H9 (cell line): Measurements from ENCODE around the gene MTG2. TPM values are rescaled to one million over a fixed set of nuclear protein-coding genes. Genes with fewer than 3 reads are reported as not detected.

ENCODE experiments used
- DNase-seq: peaks from one replicate; pipeline ENCODE4 v3.0.0-alpha.2; 2017
- H2AFZ ChIP-seq: one replicate; pipeline ENCODE4 v1.6.1; 2013; ENCODE audit warnings: mild to moderate bottlenecking, low read length, control low read depth, moderate library complexity
- H2AK5ac ChIP-seq: 2 replicates; pipeline ENCODE4 v1.6.1; 2013; ENCODE audit warnings: low read length, control low read depth, mixed read lengths; ENCODE audit not compliant: insufficient read length
- H2BK120ac ChIP-seq: one replicate; pipeline ENCODE4 v1.6.1; 2013; ENCODE audit warnings: low read depth, mild to moderate bottlenecking, low read length, control low read depth, inconsistent platforms; ENCODE audit not compliant: poor library complexity, severe bottlenecking
- H2BK12ac ChIP-seq: 2 replicates; pipeline ENCODE4 v1.6.1; 2013; ENCODE audit warnings: low read length, control low read depth, mixed read lengths, low read depth; ENCODE audit not compliant: insufficient read length
- H2BK15ac ChIP-seq: 2 replicates; pipeline ENCODE4 v1.6.1; 2013; ENCODE audit warnings: low read depth, low read length, control low read depth
- H2BK20ac ChIP-seq: one replicate; pipeline ENCODE4 v1.6.1; 2013; ENCODE audit warnings: low read depth, mild to moderate bottlenecking, low read length, control low read depth, inconsistent platforms; ENCODE audit not compliant: poor library complexity, severe bottlenecking
- H2BK5ac ChIP-seq: 2 replicates; pipeline ENCODE4 v1.6.1; 2013; ENCODE audit warnings: low read length, control low read depth, mixed read lengths; ENCODE audit not compliant: insufficient read length
- H3K14ac ChIP-seq: 2 replicates; pipeline ENCODE4 v1.6.1; 2013; ENCODE audit warnings: low read length, control low read depth; ENCODE audit not compliant: insufficient read depth
- H3K18ac ChIP-seq: 2 replicates; pipeline ENCODE4 v1.6.1; 2013; ENCODE audit warnings: low read depth, mild to moderate bottlenecking, mixed read lengths, low read length, control low read depth; ENCODE audit not compliant: insufficient read length
- H3K23ac ChIP-seq: 2 replicates; pipeline ENCODE4 v1.6.1; 2013; ENCODE audit warnings: low read length, control low read depth, mixed read lengths, low read depth; ENCODE audit not compliant: insufficient read length
- H3K23me2 ChIP-seq: 2 replicates; pipeline ENCODE4 v1.6.1; 2013; ENCODE audit warnings: low read depth, mild to moderate bottlenecking, mixed read lengths, low read length, control low read depth; ENCODE audit not compliant: insufficient read length, poor library complexity, severe bottlenecking
- H3K27ac ChIP-seq: 2 replicates; pipeline ENCODE4 v1.5.1; 2013; ENCODE audit warnings: low read length, control low read depth, mixed read lengths, low read depth; ENCODE audit not compliant: insufficient read length
- H3K27me3 ChIP-seq: 2 replicates; pipeline ENCODE4 v1.6.1; 2013; ENCODE audit warnings: low read length, control low read depth, inconsistent platforms; ENCODE audit not compliant: insufficient read depth
- H3K4ac ChIP-seq: 2 replicates; pipeline ENCODE4 v1.6.1; 2013; ENCODE audit warnings: low read depth, mild to moderate bottlenecking, control low read depth, inconsistent platforms, low read length, moderate library complexity
- H3K4me1 ChIP-seq: 2 replicates; pipeline ENCODE4 v1.6.1; 2013; ENCODE audit warnings: low read length, control low read depth, inconsistent platforms; ENCODE audit not compliant: insufficient read depth
- H3K4me2 ChIP-seq: 2 replicates; pipeline ENCODE4 v1.6.1; 2013; ENCODE audit warnings: low read length, control low read depth, mixed read lengths; ENCODE audit not compliant: insufficient read length, insufficient read depth
- H3K56ac ChIP-seq: 2 replicates; pipeline ENCODE4 v1.6.1; 2013; ENCODE audit warnings: low read depth, mild to moderate bottlenecking, mixed read lengths, low read length, control low read depth; ENCODE audit not compliant: insufficient read length
- H3K79me1 ChIP-seq: 2 replicates; pipeline ENCODE4 v1.6.1; 2013; ENCODE audit warnings: low read depth, mild to moderate bottlenecking, moderate library complexity, low read length, control low read depth, inconsistent platforms; ENCODE audit not compliant: insufficient read depth, poor library complexity, severe bottlenecking
- H3K79me2 ChIP-seq: 2 replicates; pipeline ENCODE4 v1.6.1; 2013; ENCODE audit warnings: low read length, control low read depth, inconsistent platforms; ENCODE audit not compliant: insufficient read depth
- H3K9ac ChIP-seq: 2 replicates; pipeline ENCODE4 v1.6.1; 2013; ENCODE audit warnings: low read length, control low read depth, mixed read lengths; ENCODE audit not compliant: insufficient read length; ENCODE audit errors: extremely low read depth
- H3K9me3 ChIP-seq: one replicate; pipeline ENCODE4 v1.6.1; 2013; ENCODE audit warnings: low read depth, low read length, inconsistent platforms; ENCODE audit not compliant: control insufficient read depth
- H3T11ph ChIP-seq: one replicate; pipeline ENCODE4 v1.6.1; 2013; ENCODE audit warnings: mild to moderate bottlenecking, low read length, control low read depth, inconsistent platforms
- H4K20me1 ChIP-seq: one replicate; pipeline ENCODE4 v1.6.1; 2013; ENCODE audit not compliant: control insufficient read depth, insufficient read length, insufficient read depth
- H4K5ac ChIP-seq: 2 replicates; pipeline ENCODE4 v1.6.1; 2013; ENCODE audit warnings: low read depth, mild to moderate bottlenecking, mixed read lengths, low read length, control low read depth; ENCODE audit not compliant: insufficient read length
- H4K8ac ChIP-seq: replicated peaks from 2 replicates; pipeline ENCODE4 v1.6.1; 2013; ENCODE audit warnings: low read length, control low read depth, mixed read lengths, low read depth; ENCODE audit not compliant: insufficient read length
- H4K91ac ChIP-seq: 2 replicates; pipeline ENCODE4 v1.6.1; 2013; ENCODE audit warnings: low read depth, mild to moderate bottlenecking, moderate library complexity, mixed read lengths, low read length, control low read depth; ENCODE audit not compliant: insufficient read length
- H3K27ac Mint-ChIP-seq, 3 experiments: 2 replicates in 2 of 3; 3 replicates in 1 of 3; pipeline ENCODE4 v1.8.0; 2020 to 2021; ENCODE audit warnings: mixed read lengths in 3 of 3, mild to moderate bottlenecking in 1 of 3, moderate library complexity in 1 of 3
- H3K27me3 Mint-ChIP-seq: 2 replicates; pipeline ENCODE4 v1.8.0; 2021; ENCODE audit warnings: low read depth, mild to moderate bottlenecking, moderate library complexity, mixed read lengths
- H3K36me3 Mint-ChIP-seq, 3 experiments: 2 replicates in 2 of 3; 3 replicates in 1 of 3; pipeline ENCODE4 v1.8.0; 2020 to 2021; ENCODE audit warnings: low read depth in 3 of 3, mixed read lengths in 3 of 3; ENCODE audit not compliant: insufficient read depth in 1 of 3
- H3K4me1 Mint-ChIP-seq, 2 experiments: 2 replicates each; pipeline ENCODE4 v1.8.0; 2020; ENCODE audit warnings: mixed read lengths in 2 of 2
- H3K4me3 Mint-ChIP-seq, 2 experiments: 2 replicates in 1 of 2; 3 replicates in 1 of 2; pipeline ENCODE4 v1.8.0; 2020 to 2021; ENCODE audit warnings: mild to moderate bottlenecking in 2 of 2, mixed read lengths in 2 of 2, moderate library complexity in 1 of 2
- H3K9me3 Mint-ChIP-seq, 2 experiments: 2 replicates in 1 of 2; 3 replicates in 1 of 2; pipeline ENCODE4 v1.8.0; 2020; ENCODE audit warnings: mild to moderate bottlenecking in 2 of 2, mixed read lengths in 2 of 2, moderate library complexity in 1 of 2
- WGBS: extraction: QIAGEN DNeasy Blood & Tissue Kit; methylation state at CpG from one replicate; pipeline ENCODE4 v1.1.7; 2013; ENCODE audit warnings: missing lambda C conversion rate, low lambda C conversion rate, mixed read lengths; ENCODE audit not compliant: insufficient read length; ENCODE audit errors: extremely low coverage; 5-methylcytosine and 5-hydroxymethylcytosine counted together
- total RNA-seq: library from RNA; stranded (reverse); gene quantifications from 2 replicates; pipeline ENCODE4 v1.2.1, GENCODE V29; 2021
- TF ChIP-seq, protein P1 (sequence below): fragments of 200-600 bp; sonication (generic); conservative IDR thresholded peaks from 3 replicates; pipeline ENCODE4 v1.8.0; 2021; ENCODE audit warnings: antibody characterized with exemption, mild to moderate bottlenecking

The MTG2 gene
- total RNA-seq, 1 experiment from 2014 or later = 25.1 TPM

DNA sequence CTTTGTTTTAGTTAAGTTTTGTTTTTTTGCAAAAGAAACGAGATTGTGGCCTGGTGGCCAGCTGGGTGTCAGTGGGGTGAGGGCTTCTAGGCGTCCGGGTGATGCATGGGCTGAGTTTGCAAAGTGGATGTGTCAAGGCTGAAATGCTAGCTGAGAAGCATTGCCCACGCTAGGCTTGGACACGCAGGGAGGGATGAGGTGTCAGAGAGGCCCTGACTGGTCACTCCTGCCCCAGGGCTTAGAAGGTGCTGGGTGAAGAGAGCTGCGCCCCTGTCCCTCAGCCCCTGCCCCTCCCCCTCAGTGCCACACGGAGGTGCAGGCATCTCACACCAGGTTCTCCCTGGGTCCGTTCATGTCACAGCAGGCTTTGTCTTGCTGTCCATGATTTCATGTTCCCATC is 63.6 kb downstream of the MTG2 start:
- no peak overlapping the region for H4K91ac ChIP-seq
- no peak overlapping the region for H3K14ac ChIP-seq
- H4K8ac ChIP-seq = no peak overlapping the region
- no peak overlapping the region for H3K23ac ChIP-seq
- peaks cover 8% of the 10 kb centered on the region for H3K79me1 ChIP-seq
- no peaks in the 10 kb centered on the region; the same call in 1 of the 2 replicates for H3K4me1 ChIP-seq
- peaks cover 0 to 10% (median 7%) of the 10 kb centered on the region in 3 experiments; a peak in 4 of 7 replicates for H3K36me3 Mint-ChIP-seq
- H3K4me1 Mint-ChIP-seq = peaks cover 20 to 23% of the 10 kb centered on the region in 2 experiments
- no peak overlapping the region for H3K9ac ChIP-seq
- no peak overlapping the region for H3T11ph ChIP-seq
- peaks cover 10% of the 10 kb centered on the region; the same call in 1 of the 2 replicates for H3K79me2 ChIP-seq
- no peak overlapping the region for H2AFZ ChIP-seq
- no peak overlapping the region for H2BK12ac ChIP-seq
- H3K4ac ChIP-seq = no peak overlapping the region
- no peaks in the 10 kb centered on the region for H3K9me3 ChIP-seq
- no peak overlapping the region for H3K4me2 ChIP-seq
- H2BK15ac ChIP-seq = no peak overlapping the region
- H3K23me2 ChIP-seq = no peaks in the 10 kb centered on the region
- no peaks in the 10 kb centered on the region for H3K27me3 ChIP-seq
- H3K18ac ChIP-seq = no peak overlapping the region
- H3K27me3 Mint-ChIP-seq = no peaks in the 10 kb centered on the region
- no peak overlapping the region for H3K27ac Mint-ChIP-seq
- no peak overlapping the region for H4K5ac ChIP-seq
- no peak overlapping the region for H2BK120ac ChIP-seq
- no peak overlapping the region for H2BK20ac ChIP-seq
- TF ChIP-seq, protein P1, sequence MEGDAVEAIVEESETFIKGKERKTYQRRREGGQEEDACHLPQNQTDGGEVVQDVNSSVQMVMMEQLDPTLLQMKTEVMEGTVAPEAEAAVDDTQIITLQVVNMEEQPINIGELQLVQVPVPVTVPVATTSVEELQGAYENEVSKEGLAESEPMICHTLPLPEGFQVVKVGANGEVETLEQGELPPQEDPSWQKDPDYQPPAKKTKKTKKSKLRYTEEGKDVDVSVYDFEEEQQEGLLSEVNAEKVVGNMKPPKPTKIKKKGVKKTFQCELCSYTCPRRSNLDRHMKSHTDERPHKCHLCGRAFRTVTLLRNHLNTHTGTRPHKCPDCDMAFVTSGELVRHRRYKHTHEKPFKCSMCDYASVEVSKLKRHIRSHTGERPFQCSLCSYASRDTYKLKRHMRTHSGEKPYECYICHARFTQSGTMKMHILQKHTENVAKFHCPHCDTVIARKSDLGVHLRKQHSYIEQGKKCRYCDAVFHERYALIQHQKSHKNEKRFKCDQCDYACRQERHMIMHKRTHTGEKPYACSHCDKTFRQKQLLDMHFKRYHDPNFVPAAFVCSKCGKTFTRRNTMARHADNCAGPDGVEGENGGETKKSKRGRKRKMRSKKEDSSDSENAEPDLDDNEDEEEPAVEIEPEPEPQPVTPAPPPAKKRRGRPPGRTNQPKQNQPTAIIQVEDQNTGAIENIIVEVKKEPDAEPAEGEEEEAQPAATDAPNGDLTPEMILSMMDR = no peak
- H2BK5ac ChIP-seq = no peak overlapping the region
- WGBS = no CpG with 5 or more reads among the region's 8 CpGs
- H2AK5ac ChIP-seq = no peak overlapping the region
- no peaks in the 10 kb centered on the region; a peak in 1 of 5 replicates for H3K9me3 Mint-ChIP-seq
- H3K4me3 Mint-ChIP-seq = 0 out of 5 replicates have a peak overlapping the region, but pooled peaks of 1 of the 2 experiments have one; percentile 53
- H4K20me1 ChIP-seq = no peaks in the 10 kb centered on the region
- no peak overlapping the region for H3K56ac ChIP-seq
- DNase-seq = no peak
- H3K27ac ChIP-seq = no peak overlapping the region
